ENCODE measurements around the gene C20orf204.
A peak's percentile ranks its signal among the peaks of the same experiment; 100 is the strongest.

Gene C20orf204

GRCh38 chr20:64056889-64057627 is 21.1 kb downstream of the C20orf204 start:
- DNase-seq (ENCODE audit: low spot score): no peak

DNA sequence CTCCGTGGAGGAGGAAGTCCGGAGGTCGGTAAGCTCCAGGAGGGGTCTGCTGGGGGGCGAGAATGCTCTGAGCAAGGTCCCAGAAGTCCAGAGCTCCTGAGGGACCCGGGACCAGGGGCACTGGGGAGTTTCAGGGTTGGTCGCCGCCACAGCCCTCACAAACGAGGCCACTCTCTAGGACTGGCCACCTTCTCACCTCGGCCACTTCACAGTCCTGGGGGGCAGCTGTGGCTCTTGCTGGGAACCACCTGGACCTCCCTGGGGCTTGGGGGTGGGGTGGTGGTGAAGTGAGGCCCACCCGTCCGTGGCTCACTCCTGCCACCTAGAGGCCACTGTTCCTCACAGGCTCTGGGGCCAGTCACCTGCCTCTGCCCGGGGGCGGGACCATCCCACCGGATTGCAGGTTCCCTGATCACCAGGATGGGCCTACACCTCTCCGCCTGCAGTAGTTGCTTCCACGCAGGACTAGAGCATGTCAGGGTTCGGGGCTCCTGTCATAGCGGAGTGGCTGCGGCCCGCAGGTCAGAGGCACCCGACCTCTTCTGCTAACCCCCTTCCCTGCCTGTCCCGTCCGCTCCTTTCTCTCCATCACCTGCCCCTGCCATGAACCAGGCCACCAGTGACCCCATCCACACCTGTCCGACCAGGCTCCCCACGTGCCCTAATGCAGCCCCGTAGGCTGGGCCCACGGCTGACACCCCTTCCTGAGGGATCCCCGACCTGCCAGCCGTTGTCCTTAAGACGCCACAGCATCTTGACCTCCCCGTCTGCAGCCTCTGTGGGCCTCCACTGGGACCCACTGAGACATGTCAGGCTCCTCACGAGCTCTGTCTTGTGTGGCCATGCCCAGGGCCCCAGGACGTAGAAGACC is 21.9 kb downstream of the C20orf204 start:
- DNase-seq (ENCODE audit: low spot score): peak; percentile 99

GRCh38 chr20:64058536-64058935 is 22.6 kb downstream of the C20orf204 start:
- no peak for DNase-seq (ENCODE audit: low spot score)

- DNase-seq (ENCODE audit: low spot score): no peak
Measured at GRCh38 chr20:64062276-64062595, 26.3 kb downstream of the C20orf204 start.

GRCh38 chr20:64062596-64063388 is 26.8 kb downstream of the C20orf204 start, which contains the start of gene TCEA2:
Gene TCEA2 (plus strand): TSS chr20:64063198. CDS start chr20:64063313, 115 bp downstream.
- DNase-seq (ENCODE audit: low spot score): peak; percentile 100

DNA sequence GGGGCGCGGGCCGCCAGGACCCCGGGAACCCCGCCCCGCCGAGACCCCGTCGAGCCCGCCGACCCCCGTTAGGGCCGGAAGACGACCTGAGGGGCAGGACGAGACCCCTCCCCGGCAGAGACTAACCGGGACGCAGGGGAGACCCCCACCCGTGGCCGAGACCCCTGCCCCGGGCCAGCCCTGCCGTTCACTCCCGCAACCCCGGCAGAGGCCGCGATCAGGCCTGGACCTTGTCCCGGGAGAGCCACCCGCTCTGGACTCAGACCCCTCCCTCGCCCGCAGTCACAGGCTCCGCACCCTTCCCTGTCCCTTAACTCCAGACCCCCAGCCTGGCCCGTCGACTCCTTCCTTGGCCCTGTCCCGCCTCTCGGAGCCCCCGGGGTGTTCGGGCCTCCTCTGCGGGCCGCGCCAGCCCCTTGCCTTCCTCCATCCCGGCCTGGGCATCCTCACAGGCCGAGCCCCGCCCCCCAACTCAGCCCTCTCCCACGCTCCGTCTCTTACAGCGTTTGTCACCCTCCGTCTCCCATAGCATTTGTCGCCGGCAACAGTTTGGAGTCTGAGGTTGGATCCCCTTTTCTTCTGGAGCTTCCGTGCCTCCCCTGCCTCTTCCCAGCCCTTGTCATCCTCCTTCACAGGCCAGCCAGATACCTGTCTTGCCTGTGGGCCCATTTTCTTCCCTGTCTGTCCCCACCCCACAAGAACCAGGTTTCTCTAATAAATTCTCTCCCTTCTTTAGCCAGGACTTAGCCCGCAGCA is 27.6 kb downstream of the C20orf204 start:
- peak; percentile 73 for DNase-seq (ENCODE audit: low spot score)

- no peak for DNase-seq (ENCODE audit: low spot score)
Measured at GRCh38 chr20:64064145-64064698, 28.2 kb downstream of the C20orf204 start.

GRCh38 chr20:64065062-64065973 is 29.3 kb downstream of the C20orf204 start:
- no peak for DNase-seq (ENCODE audit: low spot score)

GRCh38 chr20:64065974-64066343 is 30.0 kb downstream of the C20orf204 start:
- peak; percentile 66 for DNase-seq (ENCODE audit: low spot score)

DNA sequence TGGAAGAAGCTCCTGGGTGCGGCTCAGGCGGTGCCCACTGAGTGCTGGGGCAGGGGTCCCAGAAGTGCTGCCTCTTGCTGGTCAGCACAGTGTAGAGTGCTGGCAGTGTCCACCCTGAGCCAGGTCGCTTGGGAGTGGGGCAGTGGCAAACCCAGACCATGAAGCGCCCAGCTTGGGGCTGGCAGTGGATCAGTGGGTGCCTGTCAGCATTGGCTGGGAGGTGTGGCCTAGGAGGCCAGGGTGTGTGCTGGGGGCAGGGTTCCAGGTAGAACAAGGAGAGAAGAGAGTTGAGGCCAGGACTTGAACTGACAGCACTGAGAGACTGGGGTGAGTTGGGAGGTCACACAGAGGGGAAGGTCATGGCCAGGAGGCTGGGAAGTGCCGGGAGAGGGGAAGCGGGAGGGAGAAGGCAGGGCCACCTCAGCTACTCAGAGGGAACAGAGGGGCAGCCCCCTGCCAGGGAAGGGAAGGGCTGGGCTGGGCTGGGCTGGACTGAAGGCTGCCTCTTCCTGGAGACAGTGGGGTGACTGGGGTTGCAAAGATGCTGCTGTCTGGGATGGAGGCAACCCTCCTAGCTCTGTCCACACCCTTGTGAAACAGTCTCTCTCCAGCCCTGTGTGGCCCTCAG is 31.1 kb downstream of the C20orf204 start:
- no peak for DNase-seq (ENCODE audit: low spot score)

DNA sequence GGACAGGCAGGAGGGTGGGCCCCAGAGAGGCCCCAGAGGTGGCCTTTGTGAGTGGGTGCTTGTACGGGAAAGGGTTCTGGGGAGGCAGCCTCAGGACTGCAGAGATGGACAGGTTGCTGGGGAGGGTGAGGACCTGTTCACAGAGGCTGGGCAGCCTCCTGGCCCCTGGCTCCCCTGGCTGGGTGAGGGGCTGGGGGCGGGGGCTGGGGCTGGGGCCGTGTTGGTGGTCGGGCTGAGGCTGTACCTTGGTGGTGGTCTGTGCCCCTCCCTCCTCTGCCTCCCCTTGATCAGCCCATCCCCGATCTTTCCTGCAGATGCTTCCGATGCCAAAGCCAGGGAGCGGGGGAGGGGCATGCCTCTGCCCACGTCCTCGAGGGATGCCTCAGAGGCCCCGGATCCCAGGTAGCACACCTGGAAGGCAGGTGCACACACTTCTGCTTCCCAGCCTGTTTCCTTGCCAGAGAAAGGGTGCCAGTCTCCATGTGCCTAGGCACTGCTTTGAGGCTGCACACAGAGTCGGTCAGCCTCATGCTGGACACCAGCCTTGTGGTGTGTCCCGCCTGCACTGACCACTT is 31.8 kb downstream of the C20orf204 start:
- DNase-seq (ENCODE audit: low spot score): no peak

- DNase-seq (ENCODE audit: low spot score): no peak
Measured at GRCh38 chr20:64068386-64069208, 32.6 kb downstream of the C20orf204 start.

DNA sequence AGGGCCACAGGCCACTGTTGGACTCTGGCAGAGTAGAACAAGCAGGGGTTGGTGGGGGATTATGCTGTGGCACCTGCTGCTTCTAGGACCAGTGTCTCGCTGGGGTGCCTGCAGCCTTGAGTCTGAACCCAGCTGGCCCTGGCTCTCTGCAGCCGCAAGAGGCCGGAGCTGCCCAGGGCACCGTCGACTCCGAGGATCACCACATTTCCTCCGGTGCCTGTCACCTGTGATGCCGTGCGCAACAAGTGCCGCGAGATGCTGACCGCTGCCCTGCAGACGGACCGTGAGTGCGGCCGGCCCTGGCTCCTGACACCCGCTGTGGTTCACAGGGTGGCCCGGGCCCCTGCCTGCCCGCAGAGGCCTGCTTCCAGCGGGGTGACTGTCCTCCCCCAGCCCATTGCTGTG is 33.2 kb downstream of the C20orf204 start:
- no peak for DNase-seq (ENCODE audit: low spot score)

GRCh38 chr20:64069614-64070243 is 33.7 kb downstream of the C20orf204 start:
- peak; percentile 97 for DNase-seq (ENCODE audit: low spot score)

DNA sequence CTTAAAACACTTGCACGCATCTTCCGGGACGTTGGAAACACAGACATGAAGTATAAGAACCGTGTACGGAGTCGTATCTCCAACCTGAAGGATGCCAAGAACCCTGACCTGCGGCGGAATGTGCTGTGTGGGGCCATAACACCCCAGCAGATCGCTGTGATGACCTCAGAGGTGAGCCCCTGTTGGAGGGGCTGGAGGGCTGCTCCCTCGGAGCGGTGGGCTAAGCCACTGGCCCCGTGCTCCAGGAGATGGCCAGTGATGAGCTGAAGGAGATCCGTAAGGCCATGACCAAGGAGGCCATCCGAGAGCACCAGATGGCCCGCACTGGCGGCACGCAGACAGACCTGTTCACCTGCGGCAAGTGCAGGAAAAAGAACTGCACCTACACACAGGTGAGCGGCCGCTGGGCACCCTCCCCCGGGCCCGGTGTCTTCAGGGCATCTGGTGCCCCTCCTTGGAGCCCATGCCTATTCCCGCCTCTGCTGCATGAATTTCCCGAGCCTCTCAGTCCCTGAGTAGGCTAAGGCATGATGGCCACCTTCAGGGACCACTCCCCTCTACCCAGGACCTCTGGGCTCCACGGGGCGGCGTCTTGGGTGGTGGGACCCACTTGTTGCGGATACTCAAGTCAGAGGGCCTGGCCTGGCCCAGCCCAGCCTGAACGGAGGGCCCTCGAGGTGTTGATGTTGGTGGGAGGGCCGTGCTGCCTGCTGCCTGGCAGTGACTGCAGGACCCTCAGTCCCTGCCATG is 34.4 kb downstream of the C20orf204 start:
- DNase-seq (ENCODE audit: low spot score): no peak

- no peak for DNase-seq (ENCODE audit: low spot score)
Measured at GRCh38 chr20:64071341-64072332, 35.7 kb downstream of the C20orf204 start.

Measured in HuH-7.5 (cell line).